IPS DF 6.9 (cell line): ENCODE data around the gene ZSCAN10.
"Not testable (repeated sequence)": the region's sequence is repeated elsewhere in the genome, so short reads cannot be mapped to it uniquely, and the experiment has no call there.

ENCODE experiments used
- DNase-seq: peaks from one replicate; pipeline ENCODE4 v3.0.0-alpha.2; 2013; ENCODE audit warnings: low read depth, low spot score
- H3K27ac ChIP-seq: one replicate; pipeline ENCODE4 v1.5.1; 2013; ENCODE audit warnings: low read length, control low read depth
- H3K27me3 ChIP-seq: 2 replicates; pipeline ENCODE4 v1.6.1; 2013; ENCODE audit warnings: mild to moderate bottlenecking, low read length; ENCODE audit not compliant: control insufficient read depth, insufficient read depth
- H3K36me3 ChIP-seq: 2 replicates; pipeline ENCODE4 v1.6.1; 2013; ENCODE audit warnings: low read length; ENCODE audit not compliant: control insufficient read depth, insufficient read depth
- H3K4me1 ChIP-seq: 2 replicates; pipeline ENCODE4 v1.6.1; 2013; ENCODE audit warnings: low read length; ENCODE audit not compliant: control insufficient read depth, insufficient read depth
- H3K4me3 ChIP-seq: 2 replicates; pipeline ENCODE4 v1.5.1; 2013; ENCODE audit warnings: mild to moderate bottlenecking, low read length
- H3K9me3 ChIP-seq: 2 replicates; pipeline ENCODE4 v1.6.1; 2013; ENCODE audit warnings: low read length, inconsistent platforms; ENCODE audit not compliant: control insufficient read depth, insufficient read depth
- WGBS: extraction: QIAGEN DNeasy Blood & Tissue Kit; methylation state at CpG from one replicate; pipeline ENCODE4 v1.1.7; 2013; ENCODE audit warnings: mixed read lengths, missing lambda C conversion rate; ENCODE audit not compliant: insufficient read length, insufficient coverage; 5-methylcytosine and 5-hydroxymethylcytosine counted together

Gene ZSCAN10

DNA sequence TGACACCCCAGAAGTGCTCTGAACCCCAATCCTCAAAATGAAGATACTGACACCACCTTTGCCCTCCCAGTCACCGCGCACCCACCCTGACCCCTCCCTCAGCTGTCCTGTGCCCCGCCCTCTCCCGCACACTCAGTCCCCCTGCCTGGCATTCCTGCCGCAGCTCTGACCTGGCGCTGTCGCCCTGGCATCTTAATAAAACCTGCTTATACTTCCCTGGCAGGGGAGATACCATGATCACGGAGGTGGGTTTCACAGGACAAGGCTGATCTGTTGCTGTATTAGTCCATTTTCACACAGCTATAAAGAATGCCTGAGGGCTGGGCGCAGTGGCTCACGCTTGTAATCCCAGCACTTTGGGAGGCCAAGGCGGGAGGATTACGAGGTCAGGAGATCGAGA is 17.1 kb downstream of the ZSCAN10 start:
- not testable (repeated sequence) for H3K4me3 ChIP-seq, H3K27me3 ChIP-seq, H3K36me3 ChIP-seq, H3K4me1 ChIP-seq, H3K9me3 ChIP-seq, DNase-seq, H3K27ac ChIP-seq
- no CpG with 5 or more reads among the region's 13 CpGs for WGBS

DNA sequence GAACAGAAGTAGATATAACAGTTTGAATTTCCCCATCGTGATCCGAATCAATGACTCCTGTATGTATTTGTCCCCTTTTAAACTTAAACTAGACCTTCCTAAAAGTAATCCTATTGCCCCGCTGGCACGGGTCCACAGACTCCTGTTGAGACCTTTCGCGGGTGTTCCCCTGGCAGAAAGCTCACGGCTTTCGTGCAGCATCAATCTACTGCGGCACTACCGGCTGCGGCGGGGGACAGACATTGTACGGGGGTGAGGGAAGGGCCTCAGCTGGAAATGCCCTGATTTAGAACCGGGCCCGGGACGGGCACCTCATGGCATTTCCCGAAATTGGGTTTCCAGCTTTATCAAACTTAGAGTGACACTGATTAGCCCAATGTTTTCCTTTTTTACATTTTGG is 19.1 kb downstream of the ZSCAN10 start:
- Histone ChIP-seq H3K4me1 (peaks cover 5% of the 10 kb centered on the region; the same call in 1 of the 2 replicates), H3K4me3 (no peak overlapping the region), H3K9me3 (no peaks in the 10 kb centered on the region), H3K36me3 (no peaks in the 10 kb centered on the region), H3K27me3 (no peaks in the 10 kb centered on the region), H3K27ac (no peak overlapping the region)
- no peak for DNase-seq
- no CpG with 5 or more reads among the region's 17 CpGs for WGBS

GRCh38 chr16:3076577-3076976 is 22.5 kb downstream of the ZSCAN10 start:
- Histone ChIP-seq H3K27ac (no peak overlapping the region), H3K27me3 (no peaks in the 10 kb centered on the region), H3K9me3 (no peaks in the 10 kb centered on the region), H3K4me1 (peaks cover 5% of the 10 kb centered on the region), H3K4me3 (no peak overlapping the region), H3K36me3 (no peaks in the 10 kb centered on the region)
- DNase-seq: no peak
- no CpG with 5 or more reads among the region's 6 CpGs for WGBS

DNA sequence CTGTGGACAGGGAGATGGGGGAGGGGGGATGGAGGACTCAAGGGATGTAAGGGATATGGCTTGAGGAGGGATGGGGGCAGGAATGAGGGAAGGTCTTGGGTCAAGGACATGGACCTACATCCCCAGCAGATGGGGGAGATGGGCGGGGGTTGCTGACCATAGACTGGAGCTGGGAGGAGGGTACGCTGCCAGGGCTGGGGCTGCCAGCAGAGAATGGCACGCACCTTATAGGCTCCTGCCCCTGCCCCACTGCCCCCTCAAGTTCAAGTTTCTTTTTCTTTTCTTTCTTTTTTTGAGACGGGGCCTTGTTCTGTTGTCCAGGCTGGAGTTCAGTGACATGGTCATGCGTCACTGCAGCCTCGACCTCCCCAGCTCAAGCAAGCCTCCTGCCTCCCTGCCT is 23.1 kb downstream of the ZSCAN10 start:
- not testable (repeated sequence) for H3K4me1 ChIP-seq, H3K27me3 ChIP-seq, H3K36me3 ChIP-seq, H3K9me3 ChIP-seq, H3K4me3 ChIP-seq, DNase-seq, H3K27ac ChIP-seq
- WGBS: no CpG with 5 or more reads among the region's 6 CpGs

DNA sequence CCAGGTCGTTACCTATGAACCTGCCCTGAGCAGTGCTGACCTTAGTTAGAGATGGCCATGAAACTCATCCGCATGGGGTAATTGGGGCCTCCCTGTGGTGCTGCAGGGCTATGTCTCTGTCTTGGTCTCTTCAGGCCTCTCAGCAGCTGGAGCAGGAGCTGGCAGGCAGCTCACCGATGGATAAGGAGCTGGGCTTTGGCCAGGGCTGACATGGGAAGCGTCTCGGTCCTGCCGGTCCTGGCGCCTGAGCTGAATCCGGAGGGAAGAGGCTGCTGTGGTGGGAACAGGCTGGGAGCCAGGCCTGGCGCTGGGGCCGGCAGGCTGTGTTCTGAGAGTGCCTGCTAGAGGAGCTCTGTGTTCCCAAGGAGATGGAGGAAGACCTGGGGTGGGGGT is 23.6 kb downstream of the ZSCAN10 start:
- H3K4me3 ChIP-seq: no peak overlapping the region
- H3K4me1 ChIP-seq: peaks cover 5% of the 10 kb centered on the region
- no peak overlapping the region for H3K27ac ChIP-seq
- H3K9me3 ChIP-seq: no peaks in the 10 kb centered on the region
- no peak for DNase-seq
- no peaks in the 10 kb centered on the region for H3K27me3 ChIP-seq
- H3K36me3 ChIP-seq: no peaks in the 10 kb centered on the region
- no CpG with 5 or more reads among the region's 10 CpGs for WGBS

DNA sequence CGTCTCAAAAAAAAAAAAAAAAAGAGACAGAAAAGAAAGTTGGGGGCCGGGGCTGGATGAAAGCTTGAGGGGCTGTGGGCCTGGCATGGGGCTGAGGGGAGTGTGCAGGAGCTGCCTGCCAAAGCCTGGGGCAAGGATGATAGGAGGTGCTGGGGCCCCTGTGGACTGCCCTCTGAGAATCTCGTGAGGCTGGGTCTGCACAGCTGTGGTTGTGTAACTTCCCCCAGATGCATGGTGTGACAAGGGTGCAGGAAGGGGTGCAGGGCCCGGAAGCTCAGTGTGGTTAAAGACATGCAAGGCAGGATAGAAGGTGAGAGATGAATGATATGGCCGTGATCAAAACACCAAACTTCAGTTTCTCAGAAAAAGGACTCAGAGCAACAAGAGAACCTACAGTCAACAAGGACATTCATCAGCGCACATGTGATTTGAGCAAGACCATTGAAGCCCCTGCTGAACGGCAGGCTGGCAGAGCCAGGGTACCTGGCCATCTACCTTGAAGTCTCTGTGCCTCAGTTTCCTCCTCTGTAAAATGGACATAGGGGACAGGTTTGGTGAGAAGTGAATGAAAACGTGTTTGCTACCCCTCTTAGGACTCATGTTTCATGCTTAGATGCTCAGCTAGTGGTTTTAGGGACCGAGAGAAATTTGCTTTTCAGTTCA is 24.1 kb downstream of the ZSCAN10 start:
- Histone ChIP-seq H3K4me3 (no peak overlapping the region), H3K36me3 (no peaks in the 10 kb centered on the region), H3K9me3 (no peaks in the 10 kb centered on the region), H3K27ac (no peak overlapping the region), H3K4me1 (peaks cover 5% of the 10 kb centered on the region), H3K27me3 (no peaks in the 10 kb centered on the region)
- no CpG with 5 or more reads among the region's 9 CpGs for WGBS
- DNase-seq: no peak

- H3K36me3 ChIP-seq: no peaks in the 10 kb centered on the region
- no peak overlapping the region for H3K27ac ChIP-seq
- DNase-seq: no peak
- H3K9me3 ChIP-seq: no peaks in the 10 kb centered on the region
- no peaks in the 10 kb centered on the region for H3K27me3 ChIP-seq
- no CpG with 5 or more reads among the region's 7 CpGs for WGBS
- H3K4me3 ChIP-seq: no peak overlapping the region
- peaks cover 5% of the 10 kb centered on the region for H3K4me1 ChIP-seq
Observed at GRCh38 chr16:3073448-3073847, 25.6 kb downstream of the ZSCAN10 start.

DNA sequence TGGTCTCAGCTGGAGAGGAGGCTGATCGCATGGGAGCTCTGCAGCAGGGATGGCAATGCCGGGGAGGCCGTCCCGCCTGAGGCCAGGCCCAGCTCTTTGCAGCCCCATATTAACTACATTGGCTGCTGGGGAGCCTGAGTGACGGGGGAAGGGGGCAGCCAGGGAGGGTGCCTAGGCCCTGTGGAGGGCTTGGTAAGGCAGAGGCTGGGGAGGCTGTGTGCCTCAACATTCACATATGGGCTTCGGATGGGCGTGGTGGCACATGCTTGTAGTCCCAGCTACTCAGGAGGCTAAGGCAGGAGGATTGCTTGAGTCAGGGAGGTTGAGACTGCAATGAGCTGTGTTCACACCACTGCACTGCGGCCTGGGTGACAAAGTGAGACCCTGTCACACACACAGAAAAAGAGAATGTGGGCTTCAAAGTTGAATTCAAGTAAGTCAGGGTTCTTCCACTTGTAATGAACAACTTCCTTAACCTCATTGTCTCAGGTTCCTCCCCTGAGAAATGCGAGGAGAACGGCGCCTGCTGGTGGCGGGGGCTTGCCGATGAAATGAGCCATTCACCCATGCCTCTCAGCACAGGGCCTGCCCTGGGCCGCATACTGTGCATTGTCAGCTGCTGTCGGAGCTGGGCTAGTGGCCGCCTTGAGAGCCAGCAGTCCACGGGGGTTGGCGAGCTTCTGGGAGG is 26.4 kb downstream of the ZSCAN10 start:
- DNase-seq, H3K9me3 ChIP-seq, H3K36me3 ChIP-seq, H3K27me3 ChIP-seq, H3K4me3 ChIP-seq, H3K4me1 ChIP-seq, H3K27ac ChIP-seq: not testable (repeated sequence)
- no CpG with 5 or more reads among the region's 18 CpGs for WGBS

DNA sequence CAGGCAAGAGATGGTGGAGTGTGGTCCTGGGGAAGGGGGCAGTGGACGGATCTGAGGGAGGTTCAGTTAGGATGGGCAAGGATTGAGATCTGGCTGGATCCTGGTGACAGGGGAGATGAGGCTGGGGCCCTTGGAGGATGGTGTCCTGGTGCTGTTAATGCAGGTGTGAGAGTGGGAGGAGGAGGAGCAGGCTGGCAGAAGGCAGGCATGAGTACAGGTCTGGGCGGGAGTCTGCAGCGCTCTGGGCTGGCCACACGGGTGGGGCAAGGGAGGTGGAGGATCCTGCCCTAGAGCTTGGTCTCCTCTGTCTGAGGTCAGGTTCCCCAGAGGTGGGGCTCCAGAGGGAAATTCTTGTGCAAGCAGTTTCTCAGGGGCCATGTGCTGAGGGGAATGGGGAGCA is 26.9 kb downstream of the ZSCAN10 start:
- not testable (repeated sequence) for DNase-seq, H3K4me1 ChIP-seq, H3K27me3 ChIP-seq, H3K9me3 ChIP-seq, H3K4me3 ChIP-seq, H3K36me3 ChIP-seq, H3K27ac ChIP-seq
- no CpG with 5 or more reads among the region's 4 CpGs for WGBS

DNA sequence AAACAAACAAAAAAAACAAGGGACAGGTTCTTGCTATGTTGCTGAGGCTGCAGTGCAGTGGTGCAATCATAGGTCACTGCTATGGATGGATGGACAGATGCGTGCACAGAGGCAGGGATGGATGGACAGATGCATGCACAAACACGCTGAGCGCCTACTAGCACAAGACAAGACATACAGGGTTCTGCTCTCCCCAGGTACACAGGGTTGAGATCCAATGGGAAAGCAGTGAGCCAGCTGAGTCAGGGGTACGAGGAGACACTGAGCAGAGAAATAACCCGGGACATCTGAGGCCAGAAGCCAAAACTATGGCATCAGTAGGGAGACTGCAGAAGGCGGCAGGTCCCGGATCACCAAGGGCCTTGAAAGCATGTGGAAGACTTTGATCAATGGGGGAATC is 27.4 kb downstream of the ZSCAN10 start:
- Histone ChIP-seq H3K9me3 (no peaks in the 10 kb centered on the region), H3K4me3 (no peak overlapping the region), H3K36me3 (no peaks in the 10 kb centered on the region), H3K27me3 (no peaks in the 10 kb centered on the region), H3K4me1 (peaks cover 5% of the 10 kb centered on the region), H3K27ac (no peak overlapping the region)
- WGBS: no CpG with 5 or more reads among the region's 7 CpGs
- no peak for DNase-seq

- WGBS: no CpG with 5 or more reads among the region's 9 CpGs
- Histone ChIP-seq H3K36me3 (no peaks in the 10 kb centered on the region), H3K4me3 (no peak overlapping the region), H3K27me3 (no peaks in the 10 kb centered on the region), H3K27ac (no peak overlapping the region), H3K9me3 (no peaks in the 10 kb centered on the region), H3K4me1 (peaks cover 2% of the 10 kb centered on the region)
- DNase-seq: no peak
Observed at GRCh38 chr16:3070608-3071111, 28.4 kb downstream of the ZSCAN10 start.
